K562 (cell line): ENCODE measurements around the gene PLA2G2C. TPM values are rescaled to one million over a fixed set of nuclear protein-coding genes. Genes with fewer than 3 reads are reported as not detected.

Source experiments
- ATAC-seq: fragments of 200-7000 bp; cut with Tn5 transposase; 3 replicates; pipeline ENCODE4 v1.9.1; 2020; ENCODE audit warnings: moderate library complexity
- BruUV-seq: library from RNA; stranded (reverse); fragments of 400-500 nt; replicated peaks from 2 replicates; lab custom pipeline; 2021; lab: Mats Ljungman, UMichigan
- CTCF ChIA-PET: fragments of 300-600 bp; formaldehyde crosslinking; extraction: SDS; loops from one replicate; lab custom pipeline; 2021; ENCODE audit warnings: low intra/inter-chr PET ratio; lab: Yijun Ruan, JAX
- POLR2A ChIA-PET: fragments of 300-600, 350-650 bp; sonication (Branson Sonifier 250); formaldehyde crosslinking; extraction: SDS; loops from one replicate; lab custom pipeline; 2021; ENCODE audit warnings: antibody characterized with exemption, inconsistent platforms; lab: Yijun Ruan, JAX
- DNase-seq, 4 experiments: peaks; one replicate each; pipeline versions ENCODE4 v3.0.0 to v3.0.0-alpha.2; 2011 to 2018; ENCODE audit warnings: low spot score in 3 of 4, mixed read lengths in 3 of 4; ENCODE audit errors: extremely low read depth in 1 of 4
- FAIRE-seq: peaks from 2 replicates; lab custom pipeline; 2011; peaks lifted over from hg19 to GRCh38; lab: Jason Lieb, UNC
- H2AFZ ChIP-seq: 2 replicates; pipeline ENCODE4 v1.6.0; 2011; ENCODE audit warnings: low read depth, low read length, control low read depth, inconsistent platforms
- H3K27ac ChIP-seq: fragments of 200-600 bp; 3 replicates; pipeline ENCODE4 v1.8.0; 2011; ENCODE audit warnings: low read depth, mild to moderate bottlenecking, control low read depth, inconsistent platforms, low read length, moderate library complexity, mixed read lengths; ENCODE audit errors: extremely low read depth
- H3K27me3 ChIP-seq, 2 experiments: fragments of 300-600 bp in 1 of 2; 2 replicates in 1 of 2; 3 replicates in 1 of 2; pipeline versions ENCODE4 v1.6.0 to v1.8.0; 2011; ENCODE audit warnings: inconsistent platforms in 2 of 2, low read length in 2 of 2, mild to moderate bottlenecking in 1 of 2, mixed read lengths in 1 of 2, moderate library complexity in 1 of 2; ENCODE audit not compliant: control insufficient read depth in 2 of 2, insufficient read depth in 2 of 2
- H3K36me3 ChIP-seq: fragments of 300-600 bp; 3 replicates; pipeline ENCODE4 v1.8.0; 2011; ENCODE audit warnings: mild to moderate bottlenecking, low read length, inconsistent platforms; ENCODE audit not compliant: control insufficient read depth, insufficient read depth
- H3K4me1 ChIP-seq, 2 experiments: fragments of 200-600 bp in 1 of 2; replicated peaks in 1 of 2; 2 replicates in 1 of 2; 3 replicates in 1 of 2; pipeline versions ENCODE4 v1.5.1 to v1.8.0; 2011; ENCODE audit warnings: inconsistent platforms in 2 of 2, low read length in 2 of 2, mild to moderate bottlenecking in 1 of 2, mixed read lengths in 1 of 2, moderate library complexity in 1 of 2; ENCODE audit not compliant: control insufficient read depth in 2 of 2, insufficient read depth in 2 of 2
- H3K4me2 ChIP-seq: 2 replicates; pipeline ENCODE4 v1.6.1; 2011; ENCODE audit warnings: low read length, control low read depth, inconsistent platforms, mixed read lengths; ENCODE audit not compliant: insufficient read depth
- H3K4me3 ChIP-seq: fragments of 200-600 bp; sonication (generic), shearing (Covaris generic); 2 replicates; pipeline ENCODE4 v1.5.1; 2016; ENCODE audit warnings: control low read depth, inconsistent platforms
- H3K79me2 ChIP-seq: fragments of 200-600 bp; 3 replicates; pipeline ENCODE4 v1.8.0; 2011; ENCODE audit warnings: low read length, inconsistent platforms; ENCODE audit not compliant: control insufficient read depth, insufficient read depth
- H3K9ac ChIP-seq, 2 experiments: 2 replicates each; pipeline versions ENCODE4 v1.6.0 to v1.6.1; 2011; ENCODE audit warnings: low read depth in 2 of 2, low read length in 2 of 2, control low read depth in 1 of 2, inconsistent platforms in 1 of 2, mild to moderate bottlenecking in 1 of 2, mixed read lengths in 1 of 2; ENCODE audit not compliant: insufficient read depth in 1 of 2
- H3K9me1 ChIP-seq: one replicate; pipeline ENCODE4 v1.6.0; 2011; ENCODE audit warnings: inconsistent platforms, mild to moderate bottlenecking, low read length, moderate library complexity; ENCODE audit not compliant: control insufficient read depth, insufficient read depth
- H3K9me3 ChIP-seq: replicated peaks from 2 replicates; pipeline ENCODE4 v1.5.1; 2011; ENCODE audit warnings: low read depth, low read length, inconsistent platforms; ENCODE audit not compliant: control insufficient read depth, insufficient read depth
- H4K20me1 ChIP-seq: replicated peaks from 2 replicates; pipeline ENCODE4 v1.6.1; 2011; ENCODE audit warnings: low read length, inconsistent platforms, mixed read lengths; ENCODE audit not compliant: control insufficient read depth, insufficient read depth
- DPF2 ChIP-seq: fragments of 450-650 bp; IDR thresholded peaks from 2 replicates; pipeline ENCODE4 v1.6.1; 2016
- POLR2H ChIP-seq: IDR thresholded peaks from 2 replicates; pipeline ENCODE4 v1.6.1; 2016; ENCODE audit warnings: missing genetic modification characterization, low read depth, mild to moderate bottlenecking, control low read depth, missing compliant biosample characterization, moderate library complexity
- WGBS: fragments of 100-300 bp; shearing (Covaris generic); methylation state at CpG from one replicate; pipeline ENCODE4 v1.1.6; 2016; ENCODE audit warnings: low coverage, mixed read lengths; ENCODE audit not compliant: insufficient coverage; ENCODE audit errors: missing lambda C conversion rate; 5-methylcytosine and 5-hydroxymethylcytosine counted together
- in situ Hi-C: fragments of 300-500 bp; cut with MboI; formaldehyde crosslinking; loops from 4 replicates; pipeline ENCODE4 v1.15.0; 2018; ENCODE audit warnings: inconsistent platforms, mixed read lengths
- intact Hi-C: fragments of 100-400 bp; cut with micrococcal nuclease; formaldehyde crosslinking; loops from 2 replicates; pipeline ENCODE4 v1.14.2; 2022
- polyA plus RNA-seq, 8 experiments: library from polyadenylated mRNA; depleted of rRNA in 4 of 8; stranded (reverse) in 5 of 8; unstranded in 3 of 8; fragments of >200 nt; fragmentation: Nextera tagmentation in 2 of 8; fragmentation: Illumina TruSeq in 1 of 8; extraction: Ambion mirVana in 2 of 8; extraction: Trizol in 1 of 8; gene quantifications; 2 replicates each; pipeline versions ENCODE4 v1.2.1 to v1.2.3, GENCODE V29; 2011 to 2014; ENCODE audit warnings: inconsistent platforms in 1 of 8, missing spikeins in 1 of 8
- total RNA-seq, 7 experiments: library from RNA; depleted of rRNA in 6 of 7; stranded (reverse); fragments of >200 nt in 6 of 7; fragmentation: Illumina TruSeq in 2 of 7; extraction: Trizol in 2 of 7; gene quantifications; 2 replicates each; pipeline versions ENCODE4 v1.2.1 to v1.2.3, GENCODE V29; 2011 to 2021; ENCODE audit warnings: low replicate concordance in 1 of 7
- TF ChIP-seq, protein P1 (sequence below): IDR thresholded peaks from 2 replicates; pipeline ENCODE4 v1.6.1; 2016; ENCODE audit warnings: missing genetic modification characterization, missing compliant biosample characterization

The PLA2G2C gene
- total and polyA plus RNA-seq, 9 of the 15 experiments (the other 6 are each of a cell fraction or from before 2014, with no cell fraction given) = 0.14 to 0.49 (median 0.21) TPM

DNA sequence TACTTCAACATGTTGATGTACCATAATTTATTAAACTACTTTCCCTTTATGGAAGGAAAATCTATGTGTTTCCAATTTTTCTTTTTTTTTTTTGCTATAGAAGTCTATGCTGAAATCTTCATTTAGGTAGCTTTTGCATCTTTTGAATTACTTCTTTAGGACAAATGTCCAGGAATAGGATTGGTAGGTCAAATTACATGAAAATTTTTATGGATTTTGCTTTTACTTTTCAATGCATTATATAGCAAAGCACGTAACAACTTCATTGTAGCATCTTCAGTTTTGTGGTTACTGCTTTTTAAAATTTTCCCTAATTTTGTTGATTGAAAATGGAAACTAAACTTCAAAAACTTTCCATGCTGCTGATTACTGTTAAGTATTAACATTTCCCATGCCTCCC lies 12.0 kb upstream of the PLA2G2C start:
- POLR2A ChIA-PET = interaction anchor here (1.2 kb wide), 1 partner anchor 10 kb away, joined by 7 read pairs; no protein-coding TSS in a partner anchor
- ATAC-seq = no peak
- CTCF ChIA-PET = no interaction called here
- H3K4me1 ChIP-seq = peaks cover 19 to 37% of the 10 kb centered on the region in 2 experiments
- H2AFZ ChIP-seq = no peak overlapping the region
- H3K27ac ChIP-seq = no peak overlapping the region
- peak; percentile 58; the same call in 1 of the 2 replicates for TF ChIP-seq POLR2H
- TF ChIP-seq, protein P1, sequence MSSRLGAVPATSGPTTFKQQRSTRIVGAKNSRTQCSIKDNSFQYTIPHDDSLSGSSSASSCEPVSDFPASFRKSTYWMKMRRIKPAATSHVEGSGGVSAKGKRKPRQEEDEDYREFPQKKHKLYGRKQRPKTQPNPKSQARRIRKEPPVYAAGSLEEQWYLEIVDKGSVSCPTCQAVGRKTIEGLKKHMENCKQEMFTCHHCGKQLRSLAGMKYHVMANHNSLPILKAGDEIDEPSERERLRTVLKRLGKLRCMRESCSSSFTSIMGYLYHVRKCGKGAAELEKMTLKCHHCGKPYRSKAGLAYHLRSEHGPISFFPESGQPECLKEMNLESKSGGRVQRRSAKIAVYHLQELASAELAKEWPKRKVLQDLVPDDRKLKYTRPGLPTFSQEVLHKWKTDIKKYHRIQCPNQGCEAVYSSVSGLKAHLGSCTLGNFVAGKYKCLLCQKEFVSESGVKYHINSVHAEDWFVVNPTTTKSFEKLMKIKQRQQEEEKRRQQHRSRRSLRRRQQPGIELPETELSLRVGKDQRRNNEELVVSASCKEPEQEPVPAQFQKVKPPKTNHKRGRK (tag) = peak; percentile 57; the same call in 1 of the 2 replicates
- TF ChIP-seq DPF2 = no peak
- TF ChIP-seq, all 486 proteins: peak for 2
- H3K79me2 ChIP-seq = no peaks in the 10 kb centered on the region
- H3K27me3 ChIP-seq = no peaks in the 10 kb centered on the region
- H3K4me2 ChIP-seq = no peak overlapping the region; the same call in 1 of the 2 replicates
- H3K36me3 ChIP-seq = peaks cover 4% of the 10 kb centered on the region; the same call in 1 of the 3 replicates
- no peak for DNase-seq
- no peaks in the 10 kb centered on the region for H3K9me1 ChIP-seq
- FAIRE-seq = no peak
- no TSS peak for BruUV-seq
- WGBS = 73% methylated on average over 1 of the region's 1 CpG
- intact Hi-C loops (loop anchor here (5.0 kb wide), 1 partner anchor 36 kb away; no protein-coding TSS in a partner anchor), in situ Hi-C loops (no loop called here)
- no peaks in the 10 kb centered on the region for H4K20me1 ChIP-seq
- no peaks in the 10 kb centered on the region for H3K9me3 ChIP-seq
- no peak overlapping the region for H3K9ac ChIP-seq
- H3K4me3 ChIP-seq = no peak overlapping the region
